Parathyroid adenoma (tissue), 2 donors: ENCODE measurements around the gene PDCL3.

Experiments used
- H2AFZ ChIP-seq: fragments of 300-600 bp; sonication (generic); one replicate; pipeline ENCODE4 v1.7.0; 2017; ENCODE audit warnings: antibody characterized with exemption, mild to moderate bottlenecking
- H3K27ac ChIP-seq: fragments of 300-600 bp; sonication (generic); one replicate; pipeline ENCODE4 v1.7.0; 2017
- H3K27me3 ChIP-seq: fragments of 300-600 bp; sonication (generic); one replicate; pipeline ENCODE4 v1.7.0; 2017; ENCODE audit warnings: low read length; ENCODE audit not compliant: control insufficient read depth, insufficient read depth
- H3K36me3 ChIP-seq: fragments of 300-600 bp; sonication (generic); one replicate; pipeline ENCODE4 v1.7.0; 2017; ENCODE audit warnings: low read length; ENCODE audit not compliant: control insufficient read depth, insufficient read depth
- H3K4me1 ChIP-seq: fragments of 300-600 bp; sonication (generic); one replicate; pipeline ENCODE4 v1.7.0; 2017; ENCODE audit warnings: control low read depth
- H3K4me2 ChIP-seq: fragments of 300-600 bp; sonication (generic); one replicate; pipeline ENCODE4 v1.7.0; 2017; ENCODE audit warnings: low read length
- H3K4me3 ChIP-seq: fragments of 300-600 bp; sonication (generic); one replicate; pipeline ENCODE4 v1.7.0; 2017; ENCODE audit warnings: low read depth, low read length
- H3K79me2 ChIP-seq: fragments of 300-600 bp; sonication (generic); one replicate; pipeline ENCODE4 v1.7.0; 2017; ENCODE audit warnings: control low read depth
- H3K9ac ChIP-seq: fragments of 300-600 bp; sonication (generic); one replicate; pipeline ENCODE4 v1.7.0; 2017; ENCODE audit warnings: mild to moderate bottlenecking
- H3K9me3 ChIP-seq: fragments of 300-600 bp; sonication (generic); one replicate; pipeline ENCODE4 v1.7.0; 2017; ENCODE audit warnings: low read length; ENCODE audit not compliant: control insufficient read depth
- CTCF ChIP-seq: fragments of 300-600 bp; sonication (generic); IDR thresholded peaks from one replicate; pipeline ENCODE4 v1.7.0; 2017; ENCODE audit warnings: antibody characterized with exemption, mild to moderate bottlenecking
- donor health status: primary hyperparathyroidism.

PDCL3 gene

DNA sequence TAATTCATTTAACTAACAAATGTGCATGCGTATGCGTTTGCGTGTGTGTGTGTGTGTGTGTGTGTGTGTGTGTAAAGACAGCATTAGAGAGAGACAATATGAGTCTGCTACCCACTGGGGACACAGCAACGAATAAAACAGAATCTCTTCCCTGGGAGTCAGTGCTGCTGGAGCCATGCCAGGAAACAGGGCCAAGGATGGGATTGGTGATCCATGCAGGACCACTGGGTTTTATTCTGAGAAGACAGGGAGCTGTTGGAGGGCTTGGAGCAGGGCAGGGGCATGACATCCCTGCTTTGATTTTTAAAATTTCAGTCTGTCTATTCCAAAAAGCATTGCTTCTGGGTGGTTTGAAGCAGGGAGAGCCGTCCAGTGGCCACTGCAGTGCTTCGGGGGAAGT lies 62.9 kb downstream of the PDCL3 start:
- H3K79me2 ChIP-seq = no peaks in the 10 kb centered on the region

More for the DNA sequence above, 62.9 kb downstream of the PDCL3 start:
- no peak for TF ChIP-seq CTCF
- Histone ChIP-seq H3K27ac (no peak overlapping the region), H3K9ac (no peak overlapping the region), H3K4me2 (no peak overlapping the region), H3K4me3 (no peak overlapping the region), H3K9me3 (no peaks in the 10 kb centered on the region), H3K36me3 (no peaks in the 10 kb centered on the region), H2AFZ (no peak overlapping the region), H3K4me1 (no peaks in the 10 kb centered on the region), H3K27me3 (no peaks in the 10 kb centered on the region)
